BJ (cell line): ENCODE results near the gene HSD17B1. TPM values are rescaled to one million over a fixed set of nuclear protein-coding genes. Genes with fewer than 3 reads are reported as not detected.

Experiments used
- CTCF ChIA-PET: fragments of 350-600 bp; formaldehyde crosslinking; extraction: SDS; loops from one replicate; lab custom pipeline; 2021; ENCODE audit warnings: antibody characterized with exemption, inconsistent platforms; lab: Yijun Ruan, JAX
- POLR2A ChIA-PET: fragments of 300-600 bp; sonication (Branson Sonifier 250); formaldehyde crosslinking; extraction: SDS; loops from one replicate; lab custom pipeline; 2021; ENCODE audit warnings: antibody characterized with exemption; lab: Charles Lee
- DNase-seq: peaks from one replicate; pipeline ENCODE4 v3.0.0-alpha.2; 2011; ENCODE audit warnings: low read depth
- H3K27me3 ChIP-seq: 2 replicates; pipeline ENCODE4 v1.6.0; 2011; ENCODE audit warnings: low read length; ENCODE audit not compliant: control insufficient read depth, insufficient read depth
- H3K36me3 ChIP-seq: 2 replicates; pipeline ENCODE4 v1.5.1; 2011; ENCODE audit warnings: low read length; ENCODE audit not compliant: control insufficient read depth, insufficient read depth
- H3K4me3 ChIP-seq: 2 replicates; pipeline ENCODE4 v1.5.1; 2011; ENCODE audit warnings: low read depth, mild to moderate bottlenecking, control low read depth, low read length
- polyA plus RNA-seq: library from polyadenylated mRNA; depleted of rRNA; stranded (reverse); fragments of >200 nt; gene quantifications from 2 replicates; pipeline ENCODE4 v1.2.3, GENCODE V29; 2011
- TF ChIP-seq, protein P1 (sequence below): IDR thresholded peaks from 2 replicates; pipeline ENCODE4 v1.5.1; 2011; ENCODE audit warnings: low read depth, mild to moderate bottlenecking, control low read depth, inconsistent platforms, low read length, moderate library complexity; ENCODE audit not compliant: insufficient read depth

Gene HSD17B1
- polyA plus RNA-seq, 1 experiment = 0.49 TPM

DNA sequence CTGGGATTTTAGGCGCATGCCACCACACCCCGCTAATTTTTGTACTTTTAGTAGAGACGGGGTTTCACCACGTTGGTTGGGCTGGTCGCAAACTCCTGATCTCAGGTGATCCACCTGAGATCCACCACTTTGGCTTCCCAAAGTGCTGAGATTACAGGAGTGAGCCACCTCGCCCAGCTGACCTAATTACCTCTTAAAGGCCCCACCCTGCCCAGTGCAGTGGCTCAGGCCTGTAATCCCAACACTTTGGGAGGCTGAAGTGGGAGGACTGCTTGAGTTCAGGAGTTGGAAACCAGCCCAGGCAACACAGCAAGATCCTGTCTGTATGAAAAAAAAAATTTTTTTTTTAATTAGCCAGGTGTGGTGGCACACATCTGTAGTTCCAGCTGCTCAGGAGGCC, 6.4 kb downstream of the HSD17B1 start:
- no peak for DNase-seq
- Histone ChIP-seq H3K27me3 (no peaks in the 10 kb centered on the region), H3K36me3 (peaks cover 3% of the 10 kb centered on the region), H3K4me3 (no peak overlapping the region)
- ChIA-PET POLR2A (no interaction called here), CTCF (interaction anchor here (0.7 to 1.6 kb wide), 5 partner anchors 11 to 205 kb away, joined by 3 to 4 read pairs (median 3); no protein-coding TSS in a partner anchor)
- TF ChIP-seq, protein P1, sequence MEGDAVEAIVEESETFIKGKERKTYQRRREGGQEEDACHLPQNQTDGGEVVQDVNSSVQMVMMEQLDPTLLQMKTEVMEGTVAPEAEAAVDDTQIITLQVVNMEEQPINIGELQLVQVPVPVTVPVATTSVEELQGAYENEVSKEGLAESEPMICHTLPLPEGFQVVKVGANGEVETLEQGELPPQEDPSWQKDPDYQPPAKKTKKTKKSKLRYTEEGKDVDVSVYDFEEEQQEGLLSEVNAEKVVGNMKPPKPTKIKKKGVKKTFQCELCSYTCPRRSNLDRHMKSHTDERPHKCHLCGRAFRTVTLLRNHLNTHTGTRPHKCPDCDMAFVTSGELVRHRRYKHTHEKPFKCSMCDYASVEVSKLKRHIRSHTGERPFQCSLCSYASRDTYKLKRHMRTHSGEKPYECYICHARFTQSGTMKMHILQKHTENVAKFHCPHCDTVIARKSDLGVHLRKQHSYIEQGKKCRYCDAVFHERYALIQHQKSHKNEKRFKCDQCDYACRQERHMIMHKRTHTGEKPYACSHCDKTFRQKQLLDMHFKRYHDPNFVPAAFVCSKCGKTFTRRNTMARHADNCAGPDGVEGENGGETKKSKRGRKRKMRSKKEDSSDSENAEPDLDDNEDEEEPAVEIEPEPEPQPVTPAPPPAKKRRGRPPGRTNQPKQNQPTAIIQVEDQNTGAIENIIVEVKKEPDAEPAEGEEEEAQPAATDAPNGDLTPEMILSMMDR = no peak

DNA sequence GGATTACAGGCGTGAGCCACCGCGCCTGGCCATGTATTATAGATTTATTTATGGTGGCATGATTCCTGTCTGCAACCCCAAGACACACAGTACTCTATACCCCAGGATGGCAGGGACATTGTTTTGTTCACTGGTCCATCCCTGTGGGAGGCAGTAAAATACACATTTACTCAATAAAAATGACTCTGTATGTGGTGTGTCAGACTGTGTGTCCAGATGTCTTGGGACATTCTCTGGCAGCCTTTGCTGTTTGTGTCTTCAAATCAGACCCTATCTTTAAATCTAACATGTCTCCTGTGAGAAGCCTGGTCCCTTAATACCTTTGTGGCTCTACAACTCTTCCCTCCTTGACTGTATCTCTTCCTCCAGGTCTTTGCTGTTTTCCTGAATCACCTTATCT, 7.5 kb downstream of the HSD17B1 start:
- ChIA-PET CTCF (interaction anchor here (1.1 to 1.2 kb wide), 2 partner anchors 12 to 24 kb away, joined by 3 to 4 read pairs; no protein-coding TSS in a partner anchor), POLR2A (no interaction called here)
- no peak overlapping the region for H3K4me3 ChIP-seq
- TF ChIP-seq, protein P1 = no peak
- no peaks in the 10 kb centered on the region for H3K27me3 ChIP-seq
- no peak for DNase-seq
- peaks cover 13% of the 10 kb centered on the region for H3K36me3 ChIP-seq

DNA sequence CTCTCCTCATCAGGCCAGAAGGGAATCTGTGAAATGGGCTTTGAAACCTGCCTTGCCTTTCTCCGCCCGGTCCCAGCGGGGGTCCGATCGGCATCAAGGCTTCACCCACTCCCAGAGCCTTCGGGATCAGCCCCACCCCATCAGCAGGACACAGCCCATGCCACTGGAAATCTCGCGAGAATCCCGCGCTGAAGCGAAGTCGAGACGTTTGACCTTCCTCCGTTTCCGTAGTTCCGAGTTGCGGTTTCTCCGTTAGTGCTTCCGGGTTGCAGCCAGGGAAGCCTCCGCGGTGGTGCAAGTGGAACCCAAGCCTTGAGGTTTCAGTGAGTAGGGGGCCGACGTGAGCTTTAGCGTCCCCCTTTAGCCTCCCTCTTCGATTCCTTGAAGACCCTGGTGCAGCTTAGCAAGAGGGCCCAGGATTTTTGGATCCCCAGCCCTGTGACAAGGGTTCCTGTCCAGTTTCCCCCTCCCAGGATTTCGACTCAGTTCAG, 9.2 kb downstream of the HSD17B1 start, which contains the start of gene COASY:
COASY (plus strand) TSS at position 252 of the 491 bp plus-strand sequence. CDS start 475 bp downstream, outside the sequence.
- no peaks in the 10 kb centered on the region for H3K27me3 ChIP-seq
- peak within 1 kb of the TSS; percentile 83 for H3K4me3 ChIP-seq
- ChIA-PET CTCF (no interaction called here), POLR2A (no interaction called here)
- peaks cover 21% of the 10 kb centered on the region for H3K36me3 ChIP-seq
- TF ChIP-seq, protein P1 = no peak
- DNase-seq = peak; percentile 74

DNA sequence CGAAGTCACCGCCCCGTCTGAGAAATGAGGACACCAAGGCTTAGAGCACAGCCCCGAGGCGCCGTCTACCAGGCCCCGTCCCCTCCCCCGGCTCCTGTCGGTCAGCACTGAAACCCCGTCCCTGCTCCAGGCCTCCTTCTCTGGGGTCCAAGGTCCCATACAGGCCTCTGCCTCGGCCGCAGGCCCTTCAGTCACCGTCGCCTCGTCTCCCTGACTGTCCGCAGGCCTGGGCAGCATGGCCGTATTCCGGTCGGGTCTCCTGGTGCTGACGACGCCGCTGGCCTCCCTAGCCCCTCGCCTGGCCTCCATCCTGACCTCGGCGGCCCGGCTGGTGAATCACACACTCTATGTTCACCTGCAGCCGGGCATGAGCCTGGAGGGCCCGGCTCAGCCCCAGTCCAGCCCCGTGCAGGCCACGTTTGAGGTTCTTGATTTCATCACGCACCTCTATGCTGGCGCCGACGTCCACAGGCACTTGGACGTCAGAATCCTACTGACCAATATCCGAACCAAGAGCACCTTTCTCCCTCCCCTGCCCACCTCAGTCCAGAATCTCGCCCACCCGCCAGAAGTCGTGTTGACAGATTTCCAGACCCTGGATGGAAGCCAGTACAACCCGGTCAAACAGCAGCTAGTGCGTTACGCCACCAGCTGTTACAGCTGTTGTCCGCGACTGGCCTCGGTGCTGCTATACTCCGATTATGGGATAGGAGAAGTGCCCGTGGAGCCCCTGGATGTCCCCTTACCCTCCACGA, 9.8 kb downstream of the HSD17B1 start:
- POLR2A ChIA-PET = no interaction called here
- CTCF ChIA-PET = no interaction called here
- no peak for DNase-seq
- Histone ChIP-seq H3K36me3 (peaks cover 21% of the 10 kb centered on the region), H3K4me3 (peak overlapping the region; percentile 83), H3K27me3 (no peaks in the 10 kb centered on the region)
- TF ChIP-seq, protein P1 = no peak

DNA sequence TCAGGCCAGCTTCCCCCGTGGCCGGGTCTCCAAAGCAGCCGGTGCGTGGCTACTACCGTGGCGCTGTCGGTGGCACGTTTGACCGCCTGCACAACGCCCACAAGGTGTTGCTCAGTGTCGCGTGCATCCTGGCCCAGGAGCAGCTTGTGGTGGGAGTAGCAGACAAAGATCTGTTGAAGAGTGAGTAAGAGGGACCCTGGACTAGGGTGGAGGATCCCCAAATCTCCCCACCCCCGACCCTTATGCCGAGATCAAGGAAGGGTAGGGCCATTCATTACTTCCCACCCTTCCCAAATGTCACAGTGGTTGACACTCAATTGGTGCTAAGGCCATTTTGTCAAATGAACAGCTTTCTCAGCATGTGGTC, 10.4 kb downstream of the HSD17B1 start:
- peak overlapping the region; percentile 83 for H3K4me3 ChIP-seq
- no peaks in the 10 kb centered on the region for H3K27me3 ChIP-seq
- no peak for DNase-seq
- POLR2A ChIA-PET = no interaction called here
- CTCF ChIA-PET = interaction anchor here (0.7 kb wide), 1 partner anchor 117 kb away, joined by 3 read pairs; no protein-coding TSS in a partner anchor
- TF ChIP-seq, protein P1 = no peak
- H3K36me3 ChIP-seq = peaks cover 21% of the 10 kb centered on the region
